ENCODE data around the gene PLCE1.

The PLCE1 gene

DNA sequence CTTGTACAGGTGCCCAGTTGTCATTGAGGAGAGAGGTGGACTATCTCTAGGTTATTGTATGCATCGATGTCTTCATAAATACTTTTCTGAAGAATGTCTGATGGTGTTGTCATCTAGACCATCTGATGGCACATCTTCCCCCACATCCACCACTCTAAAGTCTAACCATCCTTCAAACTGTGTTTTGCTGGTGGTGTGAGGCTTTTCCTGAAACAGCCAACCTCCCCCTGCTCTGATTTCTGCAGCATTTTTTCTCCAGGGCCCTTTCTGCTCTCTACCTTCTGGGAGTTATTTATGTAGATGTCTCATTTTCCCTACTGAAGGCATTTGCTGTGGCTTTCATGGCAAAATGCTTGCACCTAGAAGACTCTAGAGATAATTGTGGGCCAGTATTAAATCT lies 1.5 kb downstream of the PLCE1 start:
- DNase-seq: no peak

- DNase-seq: no peak
These were observed 2.0 kb downstream of the PLCE1 start for GRCh38 chr10:93995598-93996271.

DNA sequence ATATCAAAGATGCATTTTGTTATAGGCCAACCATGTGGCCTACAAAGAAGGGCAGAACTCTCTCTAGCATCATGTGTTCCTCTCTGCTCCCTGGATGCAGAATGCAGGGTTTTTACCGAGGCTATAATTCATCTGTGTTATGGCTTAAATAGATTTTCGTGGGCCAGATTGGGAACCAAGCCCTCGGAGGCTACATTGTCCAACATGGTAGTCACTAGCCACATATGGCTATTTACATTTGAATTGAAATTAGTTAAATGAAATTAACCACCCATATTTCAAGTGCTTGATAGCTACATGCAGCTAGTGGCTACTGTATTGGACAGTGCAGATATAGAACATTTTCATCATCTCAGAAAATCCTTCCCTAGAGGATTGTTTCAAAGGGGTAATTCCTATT lies 2.8 kb downstream of the PLCE1 start:
- DNase-seq: no peak

- DNase-seq: no peak
These were observed 3.8 kb downstream of the PLCE1 start for GRCh38 chr10:93997546-93997945.

- DNase-seq: no peak
These were observed 5.7 kb downstream of the PLCE1 start for GRCh38 chr10:93999401-93999851.

- DNase-seq: no peak
These were observed 7.1 kb downstream of the PLCE1 start for GRCh38 chr10:94000638-94001415.

- DNase-seq: no peak
These were observed 7.7 kb downstream of the PLCE1 start for GRCh38 chr10:94001416-94001810.

DNA sequence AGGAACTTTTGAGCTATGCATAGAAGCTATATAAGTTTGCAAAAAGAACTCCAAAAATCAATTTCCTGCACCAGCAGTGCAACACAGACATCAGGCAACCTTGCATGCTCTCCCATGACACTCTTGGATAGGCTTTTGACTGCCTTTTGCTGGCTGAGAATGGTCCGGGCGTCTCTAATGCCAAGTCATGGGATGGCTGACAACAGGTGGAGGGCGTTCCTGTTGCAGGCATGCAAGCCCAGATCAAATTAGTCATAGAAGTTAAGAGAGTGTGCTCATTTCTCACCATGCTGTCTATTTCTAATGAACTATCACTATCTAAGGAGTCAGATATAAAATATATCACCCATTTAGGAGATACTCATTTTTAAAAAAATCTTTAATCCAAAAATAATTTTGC lies 8.4 kb downstream of the PLCE1 start:
- DNase-seq: no peak

DNA sequence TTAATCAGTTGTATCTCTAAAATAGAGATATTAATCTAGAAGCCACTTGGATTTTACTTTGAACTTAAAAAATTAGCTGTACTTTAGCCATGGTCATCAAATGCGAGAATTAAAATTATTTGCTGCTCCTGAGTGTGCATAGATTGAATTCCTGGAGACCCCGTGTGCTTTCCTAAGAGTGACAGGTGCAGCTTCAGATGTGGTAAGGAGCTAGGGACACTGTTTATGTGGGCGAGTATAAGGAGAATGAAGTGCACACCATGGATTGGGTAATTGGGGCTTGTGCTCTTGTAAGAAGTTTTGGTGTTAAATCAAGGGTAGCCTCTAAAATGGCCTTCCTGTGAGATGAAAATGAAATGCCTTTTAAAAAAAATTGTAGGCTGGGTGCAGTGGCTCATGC lies 9.8 kb downstream of the PLCE1 start:
- DNase-seq: no peak

- DNase-seq: no peak
These were observed 11.3 kb downstream of the PLCE1 start for GRCh38 chr10:94005050-94005449.

DNA sequence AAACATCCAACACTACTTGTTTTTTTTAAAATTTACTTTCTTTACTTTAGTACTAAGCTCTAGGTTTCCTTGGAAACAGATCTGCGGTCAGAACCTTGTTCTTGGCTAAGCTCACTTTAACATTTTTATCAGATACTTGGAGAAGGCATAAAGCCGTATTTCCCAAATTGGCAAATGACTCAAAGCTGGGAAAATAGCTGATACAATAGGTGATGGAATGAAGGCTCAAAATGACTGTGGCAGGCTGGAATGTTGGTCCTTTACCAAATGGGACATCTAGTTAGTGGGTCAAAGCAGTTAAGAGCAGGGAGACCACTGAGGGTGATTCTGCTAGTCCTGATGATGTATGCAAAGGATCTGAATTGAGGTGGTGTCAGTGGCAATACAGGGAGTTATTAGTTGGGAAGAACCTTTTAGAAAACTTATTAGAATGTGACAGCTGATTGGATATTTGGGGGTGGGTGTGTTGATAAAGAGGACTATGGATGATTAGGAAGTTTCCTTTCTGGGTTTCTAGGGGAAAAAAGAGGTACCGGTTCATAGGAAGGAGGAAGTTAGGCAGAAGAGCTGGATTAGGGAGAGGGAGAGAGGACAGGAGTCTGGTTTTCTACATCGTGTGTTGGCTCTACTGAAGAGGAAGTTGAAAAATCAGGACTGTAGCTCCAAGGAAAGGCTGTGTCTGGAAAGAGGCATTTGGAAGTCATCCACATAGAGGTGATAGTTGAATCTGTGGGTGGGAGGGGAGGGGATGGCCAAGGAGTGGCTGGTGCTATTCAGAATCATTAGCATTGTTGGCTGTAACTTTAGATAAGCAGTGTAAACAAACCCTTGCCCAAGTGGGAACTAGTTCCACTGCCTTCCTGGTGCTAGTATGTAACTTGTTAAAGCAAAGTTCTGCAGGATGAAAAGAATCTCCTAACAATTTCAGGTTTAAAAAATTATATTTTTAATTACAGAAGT lies 13.1 kb downstream of the PLCE1 start:
- no peak for DNase-seq

DNA sequence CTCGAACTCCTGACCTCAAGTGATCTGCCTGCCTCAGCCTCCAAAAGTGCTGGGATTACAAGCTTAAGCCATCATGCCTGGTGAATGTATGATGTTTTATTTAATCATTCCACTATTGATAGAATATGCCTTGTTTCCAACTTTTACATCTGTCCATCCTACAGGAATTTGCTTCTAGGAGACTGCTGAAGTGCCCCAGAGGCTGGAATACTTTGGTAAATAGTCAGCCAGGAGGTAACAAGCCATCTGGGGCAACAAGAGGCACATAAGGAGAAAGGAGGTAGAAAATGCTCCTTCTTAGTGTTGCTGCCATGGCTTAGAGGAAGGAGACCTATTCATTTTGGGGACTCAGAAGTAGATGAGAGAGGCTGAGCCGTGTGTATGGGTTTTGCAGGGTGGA lies 14.8 kb downstream of the PLCE1 start:
- no peak for DNase-seq

- no peak for DNase-seq
These were observed 16.4 kb downstream of the PLCE1 start for GRCh38 chr10:94010116-94010515.

DNA sequence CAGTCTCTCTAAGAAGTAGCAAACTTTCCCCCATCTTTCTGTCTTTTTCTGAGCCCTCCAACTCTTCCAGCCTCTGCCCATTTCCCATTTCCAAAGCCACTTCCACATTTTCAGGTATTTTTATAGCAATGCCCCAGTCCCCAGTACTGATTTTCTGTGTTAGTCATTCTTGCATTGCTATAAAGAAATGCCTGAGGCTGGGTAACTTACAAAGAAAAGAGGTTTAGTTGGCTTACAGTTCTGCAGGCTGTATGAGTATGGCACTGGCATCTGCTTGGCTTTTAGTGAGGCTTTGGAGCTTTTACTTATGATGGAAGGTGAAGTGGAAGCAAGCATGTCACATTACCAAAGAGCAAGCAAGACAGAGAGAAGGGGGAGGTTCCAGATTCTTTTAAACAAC lies 17.2 kb downstream of the PLCE1 start:
- no peak for DNase-seq

GRCh38 chr10:94011296-94011695 lies 17.6 kb downstream of the PLCE1 start:
- no peak for DNase-seq

GRCh38 chr10:94012834-94013233 lies 19.1 kb downstream of the PLCE1 start:
- no peak for DNase-seq

DNA sequence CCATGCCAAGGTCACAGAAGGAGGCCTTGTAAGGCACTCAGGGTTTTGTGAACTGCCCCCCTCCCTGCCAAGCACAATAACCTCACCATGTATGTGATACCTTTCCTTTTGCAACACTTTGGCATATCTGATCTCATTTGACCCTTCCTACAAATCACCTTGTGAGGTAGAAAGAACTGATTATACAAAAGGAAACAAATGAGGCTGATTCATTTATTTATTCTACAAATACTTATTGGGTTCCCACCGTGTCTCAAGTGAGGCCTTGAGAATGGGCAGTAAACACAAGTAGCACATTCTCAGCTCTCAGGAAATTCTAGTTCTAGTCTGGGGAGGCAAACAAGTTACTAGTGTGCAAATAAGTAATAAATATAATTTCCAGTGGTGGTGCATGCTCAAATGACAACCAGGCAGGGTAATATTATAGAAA lies 19.6 kb downstream of the PLCE1 start:
- no peak for DNase-seq

- no peak for DNase-seq
These were observed 20.6 kb downstream of the PLCE1 start for GRCh38 chr10:94014304-94014703.

DNA sequence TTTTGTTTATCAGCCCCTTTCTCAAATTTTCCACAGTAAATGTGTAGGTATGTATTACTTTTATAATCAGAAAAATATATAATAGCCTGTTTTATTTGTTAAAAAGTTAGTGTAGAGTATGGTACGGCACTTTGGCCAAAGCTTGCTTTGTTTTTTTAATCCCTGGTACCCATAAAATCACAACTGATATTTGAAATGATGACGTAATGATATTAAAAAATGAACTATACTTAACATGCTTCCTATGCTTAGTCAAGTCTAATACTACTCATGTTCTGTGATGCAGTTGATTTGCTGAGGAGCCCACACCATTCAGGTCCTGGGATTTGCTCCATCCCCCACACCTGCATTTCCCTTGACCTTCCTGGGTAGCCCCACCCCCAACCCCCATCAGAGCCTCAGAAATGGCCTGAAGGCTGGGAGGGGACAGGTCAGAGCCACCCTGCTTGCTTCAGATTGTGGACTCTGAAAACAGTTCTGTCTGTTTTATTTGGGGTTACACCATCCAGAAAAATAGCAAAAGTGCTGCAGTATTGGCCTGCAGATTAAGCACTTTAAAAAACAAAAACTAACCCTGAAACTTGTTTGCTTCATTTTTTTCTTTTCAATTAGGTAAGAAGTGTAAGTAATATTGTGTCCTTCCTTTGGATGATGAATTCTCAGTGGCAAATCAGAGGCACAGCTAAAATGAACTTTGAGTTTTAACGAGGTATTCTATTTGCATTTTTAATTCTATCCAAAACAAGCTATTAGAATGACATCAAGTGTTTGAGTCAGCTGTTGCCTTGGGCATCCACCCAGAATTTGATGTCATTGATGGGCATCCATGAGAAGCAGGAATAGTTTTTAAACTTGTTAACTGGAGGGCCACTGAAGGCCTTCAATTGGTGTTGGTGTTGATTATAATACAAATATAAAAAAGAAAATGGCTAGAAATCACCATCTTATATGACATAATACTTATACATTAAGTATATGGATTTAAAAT lies 23.3 kb downstream of the PLCE1 start:
- DNase-seq: no peak

DNA sequence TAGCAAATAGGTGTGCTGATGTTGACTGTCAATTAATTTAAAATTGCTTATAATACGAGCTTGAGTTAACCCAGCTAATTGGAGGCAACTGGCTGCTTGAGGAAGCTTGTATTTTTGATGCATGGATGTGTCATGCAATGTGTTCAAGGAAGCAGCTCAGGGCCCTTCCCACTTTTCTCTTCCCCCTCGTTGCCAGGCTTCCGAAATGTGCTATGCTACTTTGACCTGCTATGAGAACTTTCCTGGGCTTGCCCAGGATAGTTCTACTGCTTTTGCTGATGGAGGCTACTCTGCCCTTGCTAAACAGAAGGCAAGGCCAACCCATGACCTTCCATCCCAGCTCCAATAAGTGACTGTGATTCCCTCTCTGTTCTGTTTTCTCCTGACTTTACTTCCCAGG lies 24.4 kb downstream of the PLCE1 start:
- no peak for DNase-seq

DNA sequence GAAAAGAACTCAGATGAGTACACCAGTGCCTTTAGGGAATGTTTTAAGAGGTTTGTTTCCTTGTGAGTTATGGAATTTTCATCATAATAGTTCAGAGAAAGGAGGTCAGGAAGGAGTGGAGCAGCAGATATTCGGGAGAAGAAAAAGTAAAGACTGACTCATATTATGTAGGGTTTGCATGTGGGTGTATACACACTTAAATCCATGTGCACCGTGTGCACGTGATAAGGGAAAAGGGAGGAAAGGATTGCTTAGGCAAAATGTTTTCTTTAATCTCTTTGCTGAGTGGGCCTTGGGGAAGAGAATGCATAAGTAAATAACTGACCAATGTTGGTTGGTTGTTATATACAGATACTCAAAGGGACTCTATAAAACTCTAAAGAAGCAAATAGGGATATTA lies 30.2 kb downstream of the PLCE1 start:
- DNase-seq: no peak

- no peak for DNase-seq
These were observed 30.7 kb downstream of the PLCE1 start for GRCh38 chr10:94024407-94024806.

Measured in NCI-H2227 treated with DMSO at 0.1 percent for 48 hours (cell line).